Medulla oblongata (tissue), 1 donor: ENCODE results near the gene CLVS2.

ENCODE experiments used
- DNase-seq: peaks from one replicate; pipeline ENCODE4 v3.0.0-alpha.2; 2015; ENCODE audit errors: extremely low spot score

CLVS2 gene, protein sequence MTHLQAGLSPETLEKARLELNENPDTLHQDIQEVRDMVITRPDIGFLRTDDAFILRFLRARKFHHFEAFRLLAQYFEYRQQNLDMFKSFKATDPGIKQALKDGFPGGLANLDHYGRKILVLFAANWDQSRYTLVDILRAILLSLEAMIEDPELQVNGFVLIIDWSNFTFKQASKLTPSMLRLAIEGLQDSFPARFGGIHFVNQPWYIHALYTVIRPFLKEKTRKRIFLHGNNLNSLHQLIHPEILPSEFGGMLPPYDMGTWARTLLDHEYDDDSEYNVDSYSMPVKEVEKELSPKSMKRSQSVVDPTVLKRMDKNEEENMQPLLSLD

DNA sequence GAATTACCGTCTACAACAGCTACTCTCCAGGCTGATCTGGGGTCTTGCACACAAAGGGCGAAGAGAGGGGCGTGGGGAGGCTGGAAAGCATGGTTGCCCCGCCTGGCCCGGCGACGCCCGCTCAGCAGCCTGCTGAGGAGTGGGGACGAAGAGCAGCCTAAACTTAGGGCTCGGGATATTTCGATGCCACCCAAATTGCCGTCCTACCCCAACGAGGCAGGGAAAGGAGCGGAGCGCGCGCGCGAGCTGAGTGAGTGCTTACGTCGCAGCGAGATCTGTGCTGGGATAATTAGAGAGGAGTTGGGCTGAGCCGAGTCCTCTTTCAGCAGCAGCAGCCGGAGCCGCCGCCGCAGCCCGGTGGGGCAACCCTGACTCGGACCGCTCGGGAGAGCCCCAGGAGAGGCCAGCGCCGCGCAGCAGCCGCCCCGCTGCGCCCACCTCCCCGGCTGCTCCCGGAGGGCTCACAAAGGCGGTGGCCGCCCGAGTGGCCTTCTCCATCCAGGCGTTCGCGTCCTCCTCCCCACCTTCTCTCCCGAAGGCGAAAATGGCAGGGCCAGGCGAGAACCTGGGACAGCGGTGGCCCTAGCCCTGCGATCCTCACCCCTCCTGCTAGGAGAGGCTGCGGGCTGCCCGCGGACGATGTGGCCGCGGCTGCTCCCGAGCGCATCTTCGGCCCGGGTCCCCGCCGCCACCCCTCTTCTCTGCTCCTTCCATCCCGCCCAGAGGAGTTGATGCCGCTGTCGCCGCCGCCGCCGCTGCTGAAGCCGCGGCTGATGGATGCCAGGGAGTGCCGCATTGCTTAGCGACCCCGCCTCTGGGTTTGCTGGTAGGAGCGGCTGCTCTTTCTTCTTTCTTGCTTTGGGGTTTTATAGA lies at the start of gene CLVS2:
TSS of gene CLVS2 (plus strand) at position 315 of the 873 bp plus-strand sequence. CDS start 1,543 bp downstream, outside the sequence.
- DNase-seq = peak; percentile 18

DNA sequence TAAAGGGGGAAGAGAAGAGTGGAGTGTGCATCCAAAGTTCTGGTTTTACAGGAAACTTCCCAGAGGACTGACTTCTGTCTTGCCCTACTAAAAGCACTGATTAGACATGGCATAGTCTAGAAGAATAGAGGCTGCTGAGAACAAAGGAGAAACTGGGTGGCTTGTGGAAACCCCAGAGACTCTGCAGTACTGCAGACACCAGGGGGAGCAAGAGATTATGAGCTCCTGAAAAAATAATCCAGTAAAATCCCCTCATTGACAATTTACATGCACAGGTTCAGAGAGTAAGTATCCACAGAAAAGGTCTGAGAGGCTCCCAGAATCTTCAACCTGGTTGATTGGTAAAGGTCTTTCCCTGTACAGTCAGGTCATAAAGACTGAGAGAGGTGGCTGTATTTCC lies 48.7 kb upstream of the CLVS2 start:
- DNase-seq = peak; percentile 27

DNA sequence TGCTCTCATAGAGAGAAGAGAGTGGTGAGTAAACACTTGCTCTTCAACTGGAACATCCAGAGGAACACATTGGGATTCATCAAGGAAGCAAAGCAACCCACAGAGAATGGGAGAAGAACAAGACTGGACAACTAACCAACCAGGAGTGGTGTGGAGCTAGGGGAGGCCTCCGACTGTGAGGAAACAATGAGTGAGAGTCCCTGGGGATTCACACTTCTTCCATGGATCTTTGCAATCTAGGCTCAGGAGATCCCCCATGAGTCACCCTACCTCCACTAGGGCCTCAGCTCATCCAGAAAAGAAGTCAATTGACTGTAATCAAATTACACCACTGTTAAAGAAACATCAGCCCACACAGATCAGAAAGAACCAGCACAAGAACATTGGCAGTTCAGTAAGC lies 42.3 kb upstream of the CLVS2 start:
- no peak for DNase-seq

DNA sequence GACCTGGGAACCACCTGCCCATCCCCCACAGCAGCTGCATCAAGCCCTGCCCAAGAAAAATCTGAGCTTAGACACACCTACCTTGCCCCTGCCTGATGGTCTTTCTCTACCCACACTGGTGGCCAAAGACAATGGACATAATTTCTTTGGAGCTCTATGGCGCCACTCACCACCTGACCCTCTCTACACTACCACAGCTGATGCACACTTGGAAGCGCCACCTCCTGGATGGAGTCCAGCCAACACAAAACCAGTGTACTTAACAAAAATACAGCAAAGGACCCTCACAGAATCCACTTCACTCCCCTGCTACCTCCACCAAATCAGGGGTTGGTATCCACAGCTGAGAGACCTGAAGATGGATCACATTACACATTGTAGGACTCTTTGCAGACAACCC lies 39.7 kb upstream of the CLVS2 start:
- DNase-seq = no peak

DNA sequence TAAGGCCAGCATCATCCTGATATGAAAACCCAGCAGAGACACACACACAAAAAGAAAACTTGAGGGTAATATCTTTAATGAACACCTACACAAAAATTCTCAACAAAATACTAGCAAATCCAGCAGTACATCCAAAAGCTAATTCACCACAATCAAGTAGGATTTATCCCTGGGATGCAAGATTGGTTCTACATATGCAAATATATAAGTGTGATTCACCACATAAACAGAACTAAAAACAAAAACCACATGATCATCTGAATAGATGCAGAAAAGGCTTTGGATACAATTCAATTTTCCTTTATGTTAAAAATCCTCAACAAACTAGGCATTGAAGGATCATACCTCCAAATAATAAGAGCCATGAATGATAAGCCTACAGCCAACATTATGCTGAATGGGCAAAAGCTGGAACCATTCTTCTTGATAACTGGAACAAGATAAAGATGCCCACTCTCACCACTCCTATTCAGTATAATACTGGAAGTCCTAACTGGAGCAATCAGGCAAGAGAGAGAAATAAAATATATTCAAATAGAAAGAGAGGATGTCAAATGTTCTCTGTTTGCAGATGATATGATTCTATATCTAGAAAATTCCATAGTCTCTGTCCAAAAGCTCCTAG lies 33.9 kb upstream of the CLVS2 start:
- no peak for DNase-seq

DNA sequence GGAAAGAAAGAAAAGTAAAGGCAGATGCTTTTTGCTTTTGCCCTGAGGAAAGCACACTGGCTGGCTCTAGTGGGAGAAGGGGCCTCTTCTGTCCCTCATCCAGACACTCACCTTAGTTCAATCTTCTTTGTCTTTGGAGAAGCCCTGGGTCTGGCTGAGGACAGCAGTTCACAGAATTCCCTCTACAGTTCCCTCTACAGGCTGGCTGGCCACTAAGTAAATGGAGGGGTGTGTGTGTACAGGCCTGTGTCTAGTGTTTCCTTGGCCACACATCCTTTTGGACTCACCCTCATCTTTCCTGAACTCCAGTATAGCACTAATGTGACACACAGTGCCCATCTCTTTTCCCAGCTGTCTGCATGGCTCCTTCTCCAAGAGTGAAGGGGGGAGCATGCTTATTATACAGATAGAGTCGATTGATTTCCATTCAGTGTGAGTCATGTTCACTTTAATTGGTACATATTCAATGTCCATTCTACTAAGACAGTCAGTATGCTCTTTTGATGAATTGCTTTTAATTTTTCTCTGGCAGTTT lies 26.0 kb upstream of the CLVS2 start:
- DNase-seq = no peak

DNA sequence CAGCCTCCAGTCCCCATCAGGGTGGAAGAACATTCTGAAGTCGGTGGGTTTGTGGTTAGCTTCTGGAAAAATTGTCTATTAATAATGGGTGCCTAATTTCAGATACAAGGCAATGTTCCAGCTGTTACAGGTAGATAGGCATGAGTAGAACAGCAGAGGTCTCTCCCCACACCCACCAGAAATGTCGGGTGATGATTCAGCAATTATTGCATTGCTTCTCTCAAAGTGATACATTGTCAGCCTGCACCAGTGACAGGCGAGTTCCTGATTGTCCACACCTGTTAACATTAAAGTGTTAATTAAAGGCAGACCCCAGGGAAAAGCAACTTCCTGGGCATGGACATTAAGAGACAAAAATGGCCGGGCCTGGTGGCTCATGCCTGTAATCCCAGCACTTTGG lies 18.9 kb upstream of the CLVS2 start:
- no peak for DNase-seq

DNA sequence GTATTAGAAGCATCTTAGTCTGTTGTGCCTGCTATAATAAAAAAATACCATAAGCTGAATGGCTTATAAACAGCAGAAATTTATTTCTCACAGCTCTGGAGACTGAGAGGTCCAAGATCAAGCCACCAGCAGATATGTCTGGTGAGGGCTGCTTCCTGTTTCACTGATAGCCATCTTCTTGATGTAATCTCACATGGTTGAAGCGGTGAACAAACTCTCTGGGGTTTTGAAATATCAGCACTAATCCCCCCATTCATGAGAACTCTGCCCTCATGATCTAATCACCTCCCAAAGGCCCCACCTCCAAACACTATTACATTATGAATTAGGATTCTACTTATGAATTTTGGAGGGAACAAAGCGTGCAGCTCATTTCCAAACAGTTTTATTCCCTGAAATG lies 11.6 kb upstream of the CLVS2 start:
- DNase-seq = no peak

DNA sequence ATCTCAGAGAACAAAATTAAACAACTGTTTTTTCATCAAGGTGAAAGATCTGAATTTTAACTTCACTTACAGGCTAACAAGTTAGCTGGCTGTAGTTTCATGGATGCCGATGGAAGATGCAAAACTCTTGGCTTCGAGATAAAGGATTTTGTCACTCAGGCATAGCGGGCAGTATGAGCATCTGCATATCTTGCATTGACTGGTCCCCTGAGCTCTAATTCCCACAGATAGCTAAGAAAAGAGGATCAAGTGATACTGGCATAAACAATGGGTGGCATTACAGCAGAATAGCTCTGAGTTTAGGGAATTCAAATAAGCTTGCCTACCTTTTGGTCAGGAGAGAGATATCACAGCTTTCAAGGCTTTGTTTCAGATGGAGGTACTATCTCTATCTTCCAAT lies 1.8 kb upstream of the CLVS2 start:
- DNase-seq = no peak

DNA sequence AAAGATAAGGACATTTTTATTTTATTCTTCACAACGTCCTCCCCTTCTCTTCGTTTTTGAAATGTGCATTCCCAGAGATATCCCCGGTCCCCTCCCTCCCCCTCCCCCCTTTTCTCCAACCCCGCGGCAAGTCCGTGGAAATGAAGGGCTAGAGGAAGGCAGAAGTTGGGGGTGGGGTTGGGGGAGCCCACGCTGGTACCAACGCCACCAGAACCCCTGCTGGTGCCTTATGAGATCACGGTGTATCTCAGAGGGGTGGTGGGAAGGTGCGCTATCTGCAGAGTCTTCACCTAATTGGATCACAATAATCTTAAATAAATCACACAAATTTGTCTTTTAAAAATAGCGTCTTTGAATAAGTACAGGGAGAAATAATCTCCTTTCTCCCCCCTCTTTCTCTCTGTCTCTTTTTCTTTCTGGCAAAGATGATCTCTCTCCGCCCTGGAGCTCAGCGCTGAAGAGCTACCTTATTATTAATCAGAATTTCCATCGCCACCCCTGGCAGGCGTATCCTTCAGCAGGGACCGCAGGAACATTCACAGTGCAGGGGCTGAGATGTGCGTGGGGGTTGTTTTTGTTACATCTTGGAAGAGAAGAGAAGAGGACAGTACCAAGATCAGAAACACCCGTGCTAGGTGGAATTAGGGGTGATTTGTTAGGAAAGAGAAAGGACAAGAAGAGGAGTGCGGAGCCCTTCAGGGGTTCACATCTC lies 915 bp downstream of the CLVS2 start:
- DNase-seq = no peak

DNA sequence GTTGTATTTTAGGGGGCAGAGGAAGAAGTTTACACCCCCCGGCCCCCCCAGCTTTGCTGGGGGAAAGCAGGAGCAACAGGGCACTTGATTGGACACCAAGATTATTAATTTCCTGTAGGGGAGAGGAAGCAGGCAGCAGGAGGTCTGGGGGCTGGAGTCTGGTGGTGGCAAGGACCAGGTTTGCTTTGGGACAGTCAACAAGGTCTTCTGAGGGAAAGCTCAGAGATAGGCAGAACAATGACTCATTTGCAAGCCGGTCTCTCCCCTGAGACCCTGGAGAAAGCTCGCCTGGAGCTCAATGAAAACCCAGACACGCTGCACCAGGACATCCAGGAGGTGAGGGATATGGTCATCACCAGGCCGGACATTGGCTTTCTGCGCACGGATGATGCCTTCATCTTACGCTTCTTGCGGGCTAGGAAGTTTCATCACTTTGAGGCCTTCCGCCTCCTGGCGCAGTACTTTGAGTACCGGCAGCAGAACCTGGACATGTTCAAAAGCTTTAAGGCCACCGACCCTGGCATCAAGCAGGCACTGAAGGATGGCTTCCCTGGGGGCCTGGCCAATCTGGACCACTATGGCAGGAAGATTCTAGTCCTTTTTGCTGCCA lies 1.6 kb downstream of the CLVS2 start:
- no peak for DNase-seq

DNA sequence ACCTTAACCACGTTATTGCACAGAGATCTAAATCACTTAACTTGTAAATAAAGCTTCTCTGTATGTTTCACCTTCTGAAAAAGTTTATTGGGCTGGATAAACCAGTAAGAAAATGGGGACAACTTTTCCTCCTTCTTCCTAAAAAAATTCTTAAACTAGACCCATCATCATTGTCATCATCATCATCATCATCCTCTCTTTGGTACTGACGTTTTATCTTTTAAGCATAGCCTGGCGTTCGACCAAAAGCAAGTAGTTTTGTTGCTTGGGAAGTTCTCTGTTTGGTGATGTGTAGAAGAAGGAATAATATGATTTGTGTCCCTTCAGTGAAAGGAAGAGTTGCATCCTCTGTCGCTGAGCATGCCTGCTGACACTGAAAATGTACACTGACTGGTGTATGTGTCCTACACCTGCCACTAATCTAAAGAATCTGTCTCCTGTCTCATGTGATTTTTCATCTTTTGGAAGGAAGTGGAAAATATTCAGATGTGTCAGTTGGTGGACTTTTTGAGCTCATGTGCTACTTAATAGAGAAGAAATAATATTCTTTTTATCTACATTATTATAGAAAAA lies 2.5 kb downstream of the CLVS2 start:
- DNase-seq = no peak

DNA sequence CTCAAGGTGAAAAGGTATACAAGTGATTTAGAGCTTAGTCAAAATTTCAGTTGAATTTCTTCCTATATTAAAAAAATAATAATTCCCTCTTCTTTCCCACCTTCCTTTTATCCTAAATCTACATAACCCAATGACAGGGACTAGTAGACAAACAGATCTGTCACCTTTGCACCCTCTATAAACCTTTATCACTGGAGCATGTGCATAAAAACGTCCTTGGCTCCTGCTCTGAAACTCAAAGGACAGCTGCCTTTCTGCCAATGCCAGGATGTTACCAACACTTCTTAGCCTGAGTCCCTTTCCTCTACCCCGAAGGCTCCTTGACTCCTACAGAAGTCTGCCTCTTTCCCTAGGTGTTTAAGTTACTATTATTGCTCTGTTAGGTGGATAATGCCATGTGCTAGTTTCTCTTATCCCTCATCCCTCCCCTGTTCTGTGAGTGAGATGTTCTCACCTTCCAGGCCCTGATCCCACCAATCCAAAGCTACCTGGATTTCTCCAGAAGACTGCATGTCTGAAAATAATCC lies 4.3 kb downstream of the CLVS2 start:
- no peak for DNase-seq

DNA sequence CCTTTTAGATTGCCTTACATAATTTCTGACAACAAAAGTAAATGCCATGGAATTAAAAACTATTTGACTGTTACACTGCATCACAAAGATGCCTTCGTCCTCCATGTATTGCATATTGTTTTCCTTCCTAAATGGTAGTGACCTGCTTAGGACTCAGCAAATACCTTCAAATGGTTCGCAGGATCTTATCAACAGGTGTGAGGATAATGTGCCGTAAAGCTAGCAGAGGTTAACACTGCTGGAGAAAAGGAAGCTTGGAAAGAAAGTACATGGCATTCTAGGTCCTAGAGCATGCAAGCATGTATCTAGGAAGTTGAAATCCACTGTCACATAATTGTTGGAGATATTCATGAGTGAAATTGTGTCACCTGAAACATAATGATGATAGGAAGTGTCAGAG lies 5.5 kb downstream of the CLVS2 start:
- no peak for DNase-seq

DNA sequence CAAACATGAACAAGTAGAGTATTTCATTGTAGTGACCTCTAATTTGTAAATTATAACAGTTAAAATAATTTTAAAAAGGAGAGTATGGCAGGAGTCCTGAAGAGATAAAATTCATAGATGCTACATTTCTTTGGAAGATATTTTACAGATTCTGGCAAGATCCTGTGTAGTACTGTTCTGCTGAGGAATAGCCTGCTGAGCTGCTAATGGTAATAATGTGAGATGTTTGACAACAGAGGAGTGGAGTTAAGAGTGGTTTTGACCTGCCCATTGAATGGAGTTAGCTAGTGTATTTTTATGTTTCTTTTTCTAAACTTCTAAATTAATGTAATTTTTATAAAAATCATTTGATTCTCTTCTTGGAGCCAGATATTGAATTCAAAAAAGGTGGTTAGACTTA lies 11.8 kb downstream of the CLVS2 start:
- DNase-seq = no peak

DNA sequence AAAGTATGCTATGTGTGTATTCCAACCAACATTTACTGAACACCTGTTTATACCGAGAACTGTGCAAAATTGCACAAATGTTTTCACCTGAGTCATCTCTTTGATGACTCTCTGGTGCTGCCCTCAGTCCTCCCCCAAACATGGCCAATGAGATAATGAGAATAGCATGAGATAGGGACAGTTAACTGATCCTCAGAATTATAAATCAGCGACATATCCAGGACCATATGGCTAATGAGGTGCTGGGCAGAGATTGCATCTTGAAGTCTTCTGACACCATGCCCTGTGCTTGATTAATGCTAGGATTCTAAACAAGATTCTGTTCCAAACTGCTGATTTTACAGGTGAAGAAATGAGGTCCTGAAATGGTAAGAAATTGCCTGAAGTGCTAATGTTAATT lies 13.0 kb downstream of the CLVS2 start:
- DNase-seq = no peak

DNA sequence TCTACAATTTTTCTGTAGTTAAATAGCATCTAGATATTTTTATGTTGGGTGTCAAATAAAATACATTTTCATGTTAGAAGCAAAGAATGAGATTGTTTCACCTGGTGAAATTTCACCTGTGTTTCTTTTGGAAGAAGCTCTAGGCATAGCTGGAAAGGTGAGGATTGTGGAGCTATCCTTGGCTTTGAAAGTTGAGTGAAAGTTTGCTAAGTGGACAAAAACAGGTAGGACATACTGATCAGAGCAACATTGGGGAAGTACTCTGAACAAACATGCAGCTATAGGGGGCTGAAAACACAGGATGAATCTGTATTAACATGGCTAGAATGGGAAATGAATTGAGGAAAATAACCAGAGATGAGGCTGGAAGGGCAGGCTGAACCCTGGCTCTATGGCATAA lies 18.8 kb downstream of the CLVS2 start:
- DNase-seq = no peak

DNA sequence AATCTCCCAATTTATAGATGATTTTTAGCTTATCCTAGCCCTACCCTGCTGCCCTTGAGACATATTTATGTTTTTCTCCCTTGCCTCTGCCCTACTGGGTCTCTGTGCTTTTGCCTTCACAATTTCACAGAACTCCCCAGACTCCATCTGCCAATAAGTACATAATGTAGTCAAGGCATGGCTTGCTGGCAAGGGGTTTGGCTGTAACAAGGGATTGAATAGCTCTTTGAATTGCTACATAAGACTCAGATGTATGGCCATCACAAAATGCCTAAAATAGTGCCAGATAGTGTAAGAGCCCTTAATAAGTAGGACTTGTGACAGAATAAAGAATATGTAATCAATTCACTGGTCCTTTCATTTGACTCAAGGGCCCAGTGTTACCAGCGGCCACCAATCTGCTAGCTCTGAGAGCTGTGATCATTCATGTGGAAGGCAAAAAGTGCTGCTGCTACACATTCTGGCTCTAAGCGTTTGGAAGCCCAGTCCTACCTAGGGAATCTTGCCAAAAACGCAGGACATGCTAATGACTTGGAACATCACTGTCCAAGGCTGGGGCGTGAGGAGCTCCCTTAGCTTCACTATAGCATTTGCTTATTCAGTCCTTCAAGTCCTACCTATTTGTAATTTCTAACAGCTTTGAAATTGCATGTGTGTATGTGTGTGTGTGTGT lies 20.5 kb downstream of the CLVS2 start:
- peak; percentile 85 for DNase-seq

DNA sequence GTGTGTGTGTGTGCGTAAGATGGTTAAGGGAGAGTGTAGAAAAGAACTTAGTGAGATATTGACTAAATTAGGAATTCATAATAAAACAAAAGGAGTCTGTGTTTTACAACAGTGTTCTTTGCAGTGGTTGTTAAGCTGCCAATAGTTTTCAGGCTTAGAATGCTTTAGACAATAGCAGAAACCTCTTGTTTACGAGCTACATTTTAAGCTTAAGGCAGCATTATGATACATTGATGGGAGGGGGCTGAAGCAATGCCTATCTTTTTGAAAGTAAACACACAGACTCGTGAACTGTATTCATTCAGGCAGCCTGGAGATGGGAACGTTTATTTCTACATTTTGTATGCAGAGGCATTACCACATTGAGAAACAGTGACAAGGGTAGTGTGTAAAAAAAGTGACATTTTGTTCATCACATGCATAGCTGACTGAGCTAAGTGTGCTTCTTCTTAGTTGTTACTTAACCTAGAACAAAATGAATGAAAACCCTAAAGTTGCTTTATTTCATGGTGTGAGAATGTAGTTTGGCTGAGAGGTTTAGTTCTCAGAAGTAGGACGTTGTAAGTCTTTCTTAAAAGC lies 21.2 kb downstream of the CLVS2 start:
- peak; percentile 50 for DNase-seq

DNA sequence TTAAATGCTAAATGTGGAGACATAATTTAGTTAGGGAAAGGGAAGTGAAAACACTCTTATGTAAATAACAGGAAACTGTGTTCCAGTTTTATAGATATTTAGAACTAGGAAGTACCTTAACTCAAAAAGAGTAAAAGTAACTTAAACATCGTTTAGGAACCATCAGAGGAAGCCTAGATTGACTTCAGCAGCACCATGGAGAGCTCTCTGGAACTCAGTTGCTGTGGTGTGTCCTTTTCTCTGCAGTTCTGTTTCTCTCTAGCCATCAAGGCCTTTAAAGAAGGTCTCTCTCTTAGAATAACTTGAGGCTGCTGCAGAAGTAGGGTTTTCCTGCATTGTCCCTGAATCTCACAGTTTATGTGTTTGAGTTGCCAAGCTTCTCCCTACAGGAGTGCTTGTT lies 26.9 kb downstream of the CLVS2 start:
- no peak for DNase-seq
